Bronchial epithelial cell (primary cell): ENCODE results near the gene C1QTNF1. TPM values are rescaled to one million over a fixed set of nuclear protein-coding genes. Genes with fewer than 3 reads are reported as not detected.

Experiments
- DNase-seq: peaks from one replicate; pipeline ENCODE4 v3.0.0-alpha.2; 2010; ENCODE audit warnings: low read depth
- FAIRE-seq: peaks from 2 replicates; lab custom pipeline; 2011; peaks lifted over from hg19 to GRCh38; lab: Jason Lieb, UNC
- H3K27me3 ChIP-seq: 2 replicates; pipeline ENCODE4 v1.5.1; 2011; ENCODE audit warnings: low read length; ENCODE audit not compliant: control insufficient read depth, insufficient read depth
- H3K36me3 ChIP-seq: 2 replicates; pipeline ENCODE4 v1.5.1; 2011; ENCODE audit warnings: low read length; ENCODE audit not compliant: control insufficient read depth, insufficient read depth
- H3K4me3 ChIP-seq: 2 replicates; pipeline ENCODE4 v1.5.1; 2011; ENCODE audit warnings: mild to moderate bottlenecking, low read depth, low read length, control low read depth
- CTCF ChIP-seq: IDR thresholded peaks from 2 replicates; pipeline ENCODE4 v1.5.1; 2011; ENCODE audit warnings: mild to moderate bottlenecking, moderate library complexity, low read length, control low read depth, inconsistent platforms; ENCODE audit not compliant: insufficient read depth, severe bottlenecking
- total RNA-seq: library from RNA; depleted of rRNA; stranded (reverse); fragments of >200 nt; gene quantifications from 2 replicates; pipeline ENCODE4 v1.2.1, GENCODE V29; 2014

C1QTNF1 gene
- total RNA-seq, 1 donor from 2014 or later = 0.79 TPM

GRCh38 chr17:79039886-79040285 is 15.9 kb downstream of the C1QTNF1 start:
- no peak for TF ChIP-seq CTCF
- Histone ChIP-seq H3K27me3 (no peaks in the 10 kb centered on the region), H3K4me3 (no peak overlapping the region), H3K36me3 (no peaks in the 10 kb centered on the region)
- FAIRE-seq (no peak), DNase-seq (no peak)

- FAIRE-seq (no peak), DNase-seq (no peak)
- Histone ChIP-seq H3K4me3 (no peak overlapping the region), H3K27me3 (no peaks in the 10 kb centered on the region), H3K36me3 (no peaks in the 10 kb centered on the region)
- no peak for TF ChIP-seq CTCF
These were observed 17.1 kb downstream of the C1QTNF1 start for GRCh38 chr17:79041041-79041570.

GRCh38 chr17:79041723-79042420 is 17.9 kb downstream of the C1QTNF1 start:
- no peak for FAIRE-seq
- Histone ChIP-seq H3K27me3 (no peaks in the 10 kb centered on the region), H3K36me3 (no peaks in the 10 kb centered on the region), H3K4me3 (no peak overlapping the region)
- no peak for DNase-seq
- no peak for TF ChIP-seq CTCF

- FAIRE-seq (peak; percentile 100), DNase-seq (peak; percentile 55)
- TF ChIP-seq CTCF = peak; percentile 97
- Histone ChIP-seq H3K36me3 (no peaks in the 10 kb centered on the region), H3K27me3 (no peaks in the 10 kb centered on the region), H3K4me3 (no peak overlapping the region)
These were observed 18.6 kb downstream of the C1QTNF1 start for GRCh38 chr17:79042421-79043190.

GRCh38 chr17:79043191-79043930 is 19.4 kb downstream of the C1QTNF1 start:
- H3K36me3 ChIP-seq = no peaks in the 10 kb centered on the region
- DNase-seq = no peak
- H3K27me3 ChIP-seq = no peaks in the 10 kb centered on the region
- no peak overlapping the region for H3K4me3 ChIP-seq
- no peak for FAIRE-seq
- TF ChIP-seq CTCF = no peak
